ENCODE measurements around the gene MAPKAPK2.

MAPKAPK2 gene

GRCh38 chr1:206660136-206660535 lies 24.6 kb upstream of the MAPKAPK2 start:
- no peak for DNase-seq (ENCODE audit: low read depth in 1 of 2, low spot score in 1 of 2)

- no peak for DNase-seq (ENCODE audit: low read depth in 1 of 2, low spot score in 1 of 2)
Measured at GRCh38 chr1:206661161-206661820, 23.4 kb upstream of the MAPKAPK2 start.

- DNase-seq (ENCODE audit: low read depth in 1 of 2, low spot score in 1 of 2) = no peak
Measured at GRCh38 chr1:206662396-206663092, 22.2 kb upstream of the MAPKAPK2 start.

GRCh38 chr1:206663362-206663761 lies 21.3 kb upstream of the MAPKAPK2 start:
- no peak for DNase-seq (ENCODE audit: low read depth in 1 of 2, low spot score in 1 of 2)

- DNase-seq (ENCODE audit: low read depth in 1 of 2, low spot score in 1 of 2) = peak; percentile 39 to 48
Measured at GRCh38 chr1:206663832-206664652, 20.7 kb upstream of the MAPKAPK2 start.

- no peak for DNase-seq (ENCODE audit: low read depth in 1 of 2, low spot score in 1 of 2)
Measured at GRCh38 chr1:206664740-206665139, 20.0 kb upstream of the MAPKAPK2 start.

- DNase-seq (ENCODE audit: low read depth in 1 of 2, low spot score in 1 of 2) = no peak
Measured at GRCh38 chr1:206666031-206666561, 18.6 kb upstream of the MAPKAPK2 start.

GRCh38 chr1:206666954-206667665 lies 17.6 kb upstream of the MAPKAPK2 start:
- no peak for DNase-seq (ENCODE audit: low read depth in 1 of 2, low spot score in 1 of 2)

GRCh38 chr1:206668351-206668750 lies 16.4 kb upstream of the MAPKAPK2 start:
- no peak for DNase-seq (ENCODE audit: low read depth in 1 of 2, low spot score in 1 of 2)

GRCh38 chr1:206668874-206669410 lies 15.8 kb upstream of the MAPKAPK2 start:
- no peak for DNase-seq (ENCODE audit: low read depth in 1 of 2, low spot score in 1 of 2)

- DNase-seq (ENCODE audit: low read depth in 1 of 2, low spot score in 1 of 2) = no peak
Measured at GRCh38 chr1:206672011-206672688, 12.6 kb upstream of the MAPKAPK2 start.

- no peak for DNase-seq (ENCODE audit: low read depth in 1 of 2, low spot score in 1 of 2)
Measured at GRCh38 chr1:206672844-206673758, 11.6 kb upstream of the MAPKAPK2 start.

- no peak for DNase-seq (ENCODE audit: low read depth in 1 of 2, low spot score in 1 of 2)
Measured at GRCh38 chr1:206674236-206674635, 10.5 kb upstream of the MAPKAPK2 start.

- DNase-seq (ENCODE audit: low read depth in 1 of 2, low spot score in 1 of 2) = no peak
Measured at GRCh38 chr1:206674745-206675175, 9.9 kb upstream of the MAPKAPK2 start.

- DNase-seq (ENCODE audit: low read depth in 1 of 2, low spot score in 1 of 2) = no peak
Measured at GRCh38 chr1:206676499-206676898, 8.2 kb upstream of the MAPKAPK2 start.

GRCh38 chr1:206678490-206678889 lies 6.2 kb upstream of the MAPKAPK2 start:
- DNase-seq (ENCODE audit: low read depth in 1 of 2, low spot score in 1 of 2) = no peak

GRCh38 chr1:206679738-206680211 lies 4.9 kb upstream of the MAPKAPK2 start:
- no peak for DNase-seq (ENCODE audit: low read depth in 1 of 2, low spot score in 1 of 2)

- DNase-seq (ENCODE audit: low read depth in 1 of 2, low spot score in 1 of 2) = no peak
Measured at GRCh38 chr1:206680279-206680678, 4.4 kb upstream of the MAPKAPK2 start.

- DNase-seq (ENCODE audit: low read depth in 1 of 2, low spot score in 1 of 2) = no peak
Measured at GRCh38 chr1:206681359-206681758, 3.3 kb upstream of the MAPKAPK2 start.

Data from stimulated activated CD4-positive, alpha-beta T cell treated with anti-CD3 and anti-CD28 coated beads, Interleukin-15, amount 100 ng/mL, for 1 hour (primary cell).